CD4-positive, alpha-beta T cell (primary cell): ENCODE data around the gene ZNF438. TPM values are rescaled to one million over a fixed set of nuclear protein-coding genes. Genes with fewer than 3 reads are reported as not detected.

Experiments used
- ATAC-seq: fragments of 200-7000 bp; cut with Tn5 transposase; one replicate; pipeline ENCODE4 v1.10.0; 2022; ENCODE audit warnings: mild to moderate bottlenecking; ENCODE audit not compliant: poor library complexity
- CTCF ChIA-PET: fragments of 350-600 bp; sonication (Branson Sonifier 250); formaldehyde crosslinking; loops from one replicate; lab custom pipeline; 2021; ENCODE audit warnings: antibody characterized with exemption, inconsistent platforms; lab: Charles Lee
- POLR2A ChIA-PET: fragments of 350-600 bp; sonication (Branson Sonifier 250); formaldehyde crosslinking; loops from one replicate; lab custom pipeline; 2021; ENCODE audit warnings: antibody characterized with exemption, inconsistent platforms; lab: Charles Lee
- DNase-seq, 14 experiments: peaks; one replicate each; pipeline ENCODE4 v3.0.0-alpha.2; 2013 to 2020; ENCODE audit warnings: mixed read lengths in 2 of 14
- H3K27ac ChIP-seq, 2 donors: one replicate each; pipeline versions ENCODE4 v1.5.1 to v1.7.0; 2013; ENCODE audit warnings: low read length in 2 of 2, low read depth in 1 of 2, mild to moderate bottlenecking in 1 of 2
- H3K27me3 ChIP-seq, 2 experiments: 1 replicate in 1 of 2; 2 replicates in 1 of 2; pipeline versions ENCODE4 v1.6.1 to v1.7.0; 2013; ENCODE audit warnings: low read length in 2 of 2, control low read depth in 1 of 2, mild to moderate bottlenecking in 1 of 2, moderate library complexity in 1 of 2; ENCODE audit not compliant: insufficient read depth in 2 of 2, control insufficient read depth in 1 of 2
- H3K36me3 ChIP-seq: one replicate; pipeline ENCODE4 v1.6.1; 2013; ENCODE audit warnings: low read length, control low read depth; ENCODE audit not compliant: insufficient read depth
- H3K4me1 ChIP-seq: one replicate; pipeline ENCODE4 v1.6.1; 2013; ENCODE audit warnings: low read length, control low read depth; ENCODE audit not compliant: insufficient read depth
- H3K4me3 ChIP-seq: one replicate; pipeline ENCODE4 v1.5.1; 2013; ENCODE audit warnings: mild to moderate bottlenecking, low read length, moderate library complexity
- H3K9me3 ChIP-seq, 2 experiments: 1 replicate in 1 of 2; 2 replicates in 1 of 2; pipeline versions ENCODE4 v1.6.1 to v1.7.0; 2013; ENCODE audit warnings: low read length in 2 of 2, mild to moderate bottlenecking in 2 of 2, control low read depth in 1 of 2, moderate library complexity in 1 of 2; ENCODE audit not compliant: control insufficient read depth in 1 of 2, insufficient read depth in 1 of 2
- H3K27ac Mint-ChIP-seq: one replicate; pipeline ENCODE4 v1.8.0; 2020; ENCODE audit warnings: mixed read lengths
- H3K27me3 Mint-ChIP-seq: one replicate; pipeline ENCODE4 v1.8.0; 2021; ENCODE audit warnings: mixed read lengths
- H3K36me3 Mint-ChIP-seq: one replicate; pipeline ENCODE4 v1.8.0; 2021; ENCODE audit warnings: low read depth, mixed read lengths
- H3K4me1 Mint-ChIP-seq: one replicate; pipeline ENCODE4 v1.8.0; 2021; ENCODE audit warnings: low read depth, mixed read lengths
- H3K4me3 Mint-ChIP-seq: one replicate; pipeline ENCODE4 v1.8.0; 2020; ENCODE audit warnings: mild to moderate bottlenecking, mixed read lengths
- H3K9me3 Mint-ChIP-seq: one replicate; pipeline ENCODE4 v1.8.0; 2020; ENCODE audit warnings: mixed read lengths
- CTCF ChIP-seq: fragments of 200-600 bp; IDR thresholded peaks from one replicate; pipeline ENCODE4 v1.8.0; 2022; ENCODE audit warnings: antibody characterized with exemption, mild to moderate bottlenecking
- intact Hi-C, 2 experiments: fragments of 100-400 bp; cut with DNase I in 1 of 2; cut with micrococcal nuclease in 1 of 2; formaldehyde crosslinking; loops; one replicate each; pipeline versions ENCODE4 v1.15.1 to v1.9.0; 2023 to 2025; cut with DNase I, micrococcal nuclease
- total RNA-seq, 174 experiments: library from RNA in 2 of 174; stranded (reverse) in 2 of 174; gene quantifications; one replicate each; pipeline ENCODE4 v1.2.3 and lab custom pipeline; 2021 to 2026

The ZNF438 gene
- total RNA-seq, 2 experiments from 2014 or later, result 1.9 to 2.0 TPM

- POLR2A ChIA-PET, result interaction anchor here (0.7 kb wide), 1 partner anchor 10 kb away, joined by 3 read pairs; no protein-coding TSS in a partner anchor
- Histone ChIP-seq H3K4me3 (no peak overlapping the region), H3K27me3 (no peaks in the 10 kb centered on the region), H3K27ac (no peak overlapping the region), H3K4me1 (no peaks in the 10 kb centered on the region), H3K9me3 (peaks cover 0 to 5% of the 10 kb centered on the region in 2 experiments), H3K36me3 (no peaks in the 10 kb centered on the region)
- Mint-ChIP-seq H3K4me1 (no peaks in the 10 kb centered on the region), H3K9me3 (peaks cover 3% of the 10 kb centered on the region), H3K27ac (no peak overlapping the region), H3K36me3 (no peaks in the 10 kb centered on the region), H3K4me3 (no peak overlapping the region), H3K27me3 (no peaks in the 10 kb centered on the region)
- DNase-seq, result no peak
- no peak for ATAC-seq
- CTCF ChIA-PET, result no interaction called here
- no peak for TF ChIP-seq CTCF
- intact Hi-C loops, result no loop called here
Measured at GRCh38 chr10:30885423-30885822, 146.2 kb downstream of the ZNF438 start.

- Mint-ChIP-seq H3K4me3 (no peak overlapping the region), H3K27ac (no peak overlapping the region), H3K9me3 (peaks cover 3% of the 10 kb centered on the region), H3K27me3 (no peaks in the 10 kb centered on the region), H3K36me3 (no peaks in the 10 kb centered on the region), H3K4me1 (no peaks in the 10 kb centered on the region)
- H3K36me3 ChIP-seq, result no peaks in the 10 kb centered on the region
- TF ChIP-seq CTCF, result no peak
- no peaks in the 10 kb centered on the region for H3K27me3 ChIP-seq
- no peak for ATAC-seq
- ChIA-PET POLR2A (no interaction called here), CTCF (interaction anchor here (0.8 kb wide), 1 partner anchor 13 kb away, joined by 3 read pairs; no protein-coding TSS in a partner anchor)
- no peak for DNase-seq
- intact Hi-C loops, result no loop called here
- H3K9me3 ChIP-seq, result peaks cover 0 to 5% of the 10 kb centered on the region in 2 experiments
- H3K4me3 ChIP-seq, result no peak overlapping the region
- H3K4me1 ChIP-seq, result no peaks in the 10 kb centered on the region
- no peak overlapping the region for H3K27ac ChIP-seq
Measured at GRCh38 chr10:30883751-30884150, 147.9 kb downstream of the ZNF438 start.

DNA sequence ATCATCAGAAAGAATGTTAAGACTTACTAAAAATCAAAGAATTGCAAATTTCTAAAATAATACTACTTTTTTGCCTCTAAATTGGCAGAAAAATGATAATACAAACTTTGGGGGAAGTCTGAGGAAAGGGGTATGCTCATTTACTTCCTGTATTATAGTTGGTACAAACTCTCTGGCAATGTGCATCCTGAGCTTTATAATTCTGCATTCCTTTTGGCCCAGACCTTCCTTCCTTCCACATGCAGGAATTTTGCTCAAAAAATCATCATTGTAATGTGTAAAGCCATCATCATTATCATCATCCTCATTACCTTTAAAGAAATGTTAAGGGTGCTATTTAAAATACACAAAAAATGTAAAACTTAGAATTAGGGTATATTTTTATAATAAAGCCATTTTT is 148.5 kb downstream of the ZNF438 start:
- ChIA-PET CTCF (no interaction called here), POLR2A (no interaction called here)
- Mint-ChIP-seq H3K27me3 (no peaks in the 10 kb centered on the region), H3K4me3 (no peak overlapping the region), H3K27ac (no peak overlapping the region), H3K36me3 (no peaks in the 10 kb centered on the region), H3K9me3 (peaks cover 3% of the 10 kb centered on the region), H3K4me1 (no peaks in the 10 kb centered on the region)
- no peak overlapping the region for H3K4me3 ChIP-seq
- intact Hi-C loops, result no loop called here
- no peaks in the 10 kb centered on the region for H3K4me1 ChIP-seq
- ATAC-seq (no peak), DNase-seq (no peak)
- no peak for TF ChIP-seq CTCF
- no peaks in the 10 kb centered on the region for H3K36me3 ChIP-seq
- H3K27ac ChIP-seq, result no peak overlapping the region
- H3K27me3 ChIP-seq, result no peaks in the 10 kb centered on the region
- peaks cover 0 to 5% of the 10 kb centered on the region in 2 experiments for H3K9me3 ChIP-seq
